IPS-NIHi7 (cell line): Measurements from ENCODE around the gene ARL15.
"Not testable (repeated sequence)": the region's sequence is repeated elsewhere in the genome, so short reads cannot be mapped to it uniquely, and the experiment has no call there.

Source experiments
- DNase-seq: peaks from one replicate; pipeline ENCODE4 v3.0.0; 2012; ENCODE audit warnings: mixed read lengths; ENCODE audit errors: extremely low spot score

ARL15 gene

DNA sequence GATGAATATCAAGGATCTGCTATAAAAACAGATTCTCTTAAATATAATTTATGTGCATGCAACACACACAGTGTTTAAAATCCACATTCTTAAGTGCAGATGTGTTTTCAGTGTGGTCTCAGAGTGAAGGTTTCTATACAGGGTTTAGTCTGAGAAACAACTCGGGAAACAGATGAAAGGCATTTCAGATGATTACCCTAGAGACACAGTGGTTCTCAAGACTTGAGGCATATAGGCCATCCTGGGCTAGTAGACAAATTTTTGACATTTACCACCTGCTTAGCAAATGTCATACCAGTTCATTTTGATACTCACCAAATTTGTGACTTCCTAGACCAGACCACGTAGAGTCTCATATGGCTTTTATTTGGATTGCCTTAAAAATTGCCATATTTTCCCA, 216.5 kb downstream of the ARL15 start:
- no peak for DNase-seq

DNA sequence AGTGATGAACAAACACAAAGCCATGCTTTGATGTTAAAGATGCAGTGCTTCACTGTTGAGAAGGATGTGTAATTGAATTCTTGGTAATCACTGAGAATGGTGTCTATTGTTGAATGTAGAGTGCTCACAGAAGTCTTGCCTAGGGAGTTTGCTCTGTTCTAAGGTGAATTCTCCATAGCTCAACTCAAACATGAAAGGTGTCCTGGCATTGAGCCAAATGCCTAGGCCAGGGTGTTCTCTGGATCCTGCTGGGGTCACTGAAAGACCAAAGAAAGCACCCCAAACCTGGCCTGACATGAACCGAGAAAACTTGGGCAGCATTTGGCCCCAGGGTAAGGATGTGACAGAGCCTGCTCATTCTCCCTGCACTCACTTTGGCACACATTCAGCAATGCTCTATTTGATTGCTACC, 217.3 kb downstream of the ARL15 start:
- DNase-seq = no peak

DNA sequence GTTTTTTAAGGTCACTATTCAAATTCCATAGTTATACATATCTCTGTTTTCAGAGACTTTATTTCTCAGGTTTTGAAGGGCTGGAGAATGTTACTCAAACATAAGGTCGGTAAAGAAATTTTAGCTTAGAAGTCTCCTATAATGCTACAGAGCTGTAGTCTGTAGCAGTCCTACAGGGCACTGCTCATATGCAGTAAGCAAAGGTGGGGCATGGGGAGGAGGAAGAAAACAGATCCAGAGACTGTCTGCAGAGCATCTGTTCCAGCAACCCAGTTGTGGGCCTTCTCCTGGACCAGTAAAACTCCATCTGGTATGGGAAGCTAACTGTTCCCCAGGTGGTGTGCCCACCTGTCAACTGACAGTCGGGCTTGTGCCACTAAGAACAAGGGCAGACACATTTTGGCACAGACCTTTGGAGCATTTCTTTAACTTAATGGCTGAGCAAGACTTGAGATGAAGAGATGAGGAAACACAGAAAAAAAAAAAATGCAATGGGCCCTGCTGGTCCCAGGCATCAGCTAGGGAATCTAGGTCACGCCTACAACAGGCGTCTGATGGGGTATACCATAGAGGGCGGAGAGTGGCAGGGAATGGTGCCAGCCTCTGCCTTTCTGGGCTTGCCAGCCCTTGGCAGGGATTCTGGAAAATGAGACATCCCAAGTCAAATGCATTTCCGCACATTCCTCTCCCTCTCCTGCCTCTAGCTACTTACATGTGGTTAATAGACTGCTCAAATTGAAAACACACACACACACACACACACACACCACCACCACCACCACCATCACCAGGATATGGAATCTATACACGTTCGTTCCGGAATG, 218.9 kb downstream of the ARL15 start:
- no peak for DNase-seq

DNA sequence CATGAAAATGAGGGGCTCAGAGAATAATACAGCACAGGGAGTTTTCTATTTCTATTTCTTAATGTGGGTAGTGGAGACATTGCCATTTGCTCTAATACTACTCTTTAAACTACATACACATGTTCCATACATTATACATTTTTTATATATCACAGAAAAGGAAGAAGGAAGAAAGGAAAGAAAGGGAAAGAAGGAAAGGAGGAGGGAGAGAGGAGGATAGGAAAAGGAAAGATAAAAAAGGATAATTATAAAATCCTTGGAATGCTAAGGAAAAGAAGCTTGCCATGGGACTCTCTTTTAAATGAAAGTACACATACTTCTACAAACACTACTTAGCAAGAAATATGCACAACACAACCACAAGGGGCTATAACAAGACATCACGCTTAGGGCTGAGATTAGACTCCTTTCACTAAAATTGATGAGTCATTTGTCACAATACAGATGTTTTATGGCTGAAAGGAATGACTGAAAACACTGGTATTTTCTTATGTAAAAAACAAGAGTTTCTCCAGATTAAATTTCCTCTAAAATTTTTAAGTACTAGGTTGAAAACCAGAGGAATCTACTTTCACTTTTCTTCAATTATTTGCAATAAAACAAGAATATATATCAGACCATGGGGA, 219.8 kb downstream of the ARL15 start:
- no peak for DNase-seq

DNA sequence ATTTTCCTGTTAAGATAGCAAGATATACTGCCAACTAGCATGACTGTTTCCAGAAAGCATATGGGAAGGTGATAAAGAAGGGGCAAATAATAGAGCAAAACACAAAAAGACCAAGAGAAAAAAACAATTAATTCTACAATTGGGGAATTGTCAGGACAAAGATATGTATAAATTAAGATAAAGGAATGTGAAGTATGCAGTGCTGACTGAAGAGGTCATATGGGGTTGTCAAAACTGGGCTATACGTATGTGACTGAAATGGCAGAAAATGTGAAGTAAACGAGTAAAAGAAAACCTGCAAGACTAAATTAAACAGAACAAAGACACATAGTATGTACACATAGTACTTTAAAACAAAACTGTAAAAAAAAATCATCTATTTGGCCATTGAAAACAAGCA, 222.3 kb downstream of the ARL15 start:
- no peak for DNase-seq

DNA sequence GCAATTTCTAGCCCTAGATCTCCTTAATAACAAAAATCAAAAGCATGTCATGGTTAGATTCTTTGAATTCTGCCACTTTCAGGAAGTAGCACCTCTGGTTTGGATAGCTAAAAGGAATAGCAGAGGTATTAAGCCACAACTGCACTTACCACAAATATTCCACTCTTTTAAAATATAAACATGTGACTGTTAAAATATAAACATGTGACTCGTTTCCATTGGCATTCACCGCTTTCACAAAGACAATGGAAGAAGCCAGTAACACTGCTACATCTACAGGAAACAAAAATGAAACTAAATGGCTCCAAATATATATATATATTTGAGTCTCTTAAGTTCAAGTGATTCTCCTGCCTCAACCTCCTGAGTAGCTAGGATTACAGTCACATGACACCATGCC, 222.9 kb downstream of the ARL15 start:
- DNase-seq = no peak

DNA sequence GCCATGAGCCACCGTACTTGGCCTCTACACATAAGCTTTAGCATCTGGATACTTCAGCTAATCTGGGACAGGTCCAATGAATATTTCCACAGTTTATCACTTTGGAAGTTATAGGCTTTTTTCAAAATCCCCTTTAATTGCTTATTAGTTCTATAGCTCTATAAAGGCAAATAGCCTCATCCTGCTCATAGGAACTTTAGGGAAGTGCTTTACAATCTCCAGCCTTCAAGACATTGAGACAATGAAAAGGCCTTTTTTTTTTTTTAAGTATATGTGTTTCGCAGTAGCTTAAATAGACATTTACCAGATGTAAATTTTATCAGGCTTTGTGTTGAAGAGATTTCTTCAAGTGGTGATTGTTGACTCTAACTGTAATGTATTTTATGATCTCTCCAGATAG, 224.2 kb downstream of the ARL15 start:
- no peak for DNase-seq

DNA sequence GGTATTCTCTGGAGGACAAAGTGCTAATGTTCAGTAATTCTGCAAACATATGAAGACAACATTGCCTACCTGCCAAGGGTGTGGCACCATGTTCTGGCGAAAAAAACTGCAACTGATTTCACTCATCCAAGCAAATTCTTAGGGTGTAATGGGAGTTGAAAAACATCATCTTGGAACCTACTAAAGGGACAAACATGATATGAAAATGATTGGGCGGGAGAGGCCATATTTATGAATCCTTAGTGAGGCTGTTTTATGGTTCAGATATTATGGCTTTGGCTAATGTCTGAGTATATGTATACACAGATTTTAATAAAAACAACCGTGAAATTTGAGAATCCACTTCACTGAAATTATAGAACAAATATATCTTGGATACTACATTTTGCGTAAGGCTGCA, 225.7 kb downstream of the ARL15 start:
- DNase-seq = no peak

DNA sequence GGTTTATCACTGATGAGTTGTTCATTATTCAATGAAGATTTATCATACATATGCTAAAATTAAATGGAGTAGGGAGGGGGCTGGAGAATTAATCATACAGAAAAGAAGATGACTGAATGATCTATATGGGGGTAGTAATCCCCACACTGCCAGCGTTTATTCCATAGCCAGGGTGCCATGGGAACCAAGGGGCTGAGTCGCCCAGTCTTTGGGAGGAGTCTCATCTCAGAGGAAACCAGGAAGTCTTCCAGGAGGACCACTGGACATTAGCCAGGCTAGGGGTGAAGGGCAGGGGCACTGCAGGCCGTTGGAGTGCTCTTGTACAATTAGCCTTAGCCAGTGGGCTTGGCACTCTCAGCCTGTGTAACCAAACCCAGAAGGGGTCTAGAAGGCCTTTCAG, 226.5 kb downstream of the ARL15 start:
- DNase-seq = no peak

DNA sequence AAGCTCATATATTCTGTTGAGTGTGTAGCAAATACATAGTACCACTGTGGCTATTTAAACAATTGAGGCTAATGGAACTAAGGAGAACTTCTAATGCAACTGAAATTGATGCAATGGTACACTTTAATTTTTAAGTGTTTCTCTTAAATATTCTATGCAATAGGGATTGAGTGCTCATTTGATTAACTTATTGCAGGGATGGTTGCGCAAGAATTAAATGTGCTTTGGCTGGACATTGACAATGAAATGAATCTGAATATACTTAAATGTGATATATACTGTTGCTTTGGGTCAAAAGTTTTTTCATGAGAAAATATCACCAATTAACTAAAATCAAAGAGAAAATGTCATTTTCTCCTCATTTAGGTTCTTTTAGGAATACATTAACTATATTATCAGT, 227.1 kb downstream of the ARL15 start:
- no peak for DNase-seq

DNA sequence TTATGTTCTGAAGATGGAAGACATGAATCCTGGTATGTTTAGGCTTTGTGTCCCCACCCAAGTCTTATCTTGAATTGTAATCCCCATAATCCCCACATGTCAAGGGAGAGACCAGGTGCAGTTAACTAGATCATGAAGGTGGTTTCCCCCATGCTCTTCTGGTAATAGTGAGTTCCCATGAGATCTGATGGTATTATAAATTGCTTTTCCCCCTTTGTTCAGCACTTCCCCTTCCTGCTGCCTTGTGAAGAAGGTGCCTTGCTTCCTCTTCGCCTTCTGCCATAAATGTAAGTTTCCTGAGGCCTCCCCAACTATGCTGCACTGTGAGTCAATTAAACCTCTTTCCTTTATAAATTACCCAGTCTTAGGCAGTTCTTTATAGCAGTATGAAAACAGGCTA, 229.0 kb downstream of the ARL15 start:
- DNase-seq = no peak

DNA sequence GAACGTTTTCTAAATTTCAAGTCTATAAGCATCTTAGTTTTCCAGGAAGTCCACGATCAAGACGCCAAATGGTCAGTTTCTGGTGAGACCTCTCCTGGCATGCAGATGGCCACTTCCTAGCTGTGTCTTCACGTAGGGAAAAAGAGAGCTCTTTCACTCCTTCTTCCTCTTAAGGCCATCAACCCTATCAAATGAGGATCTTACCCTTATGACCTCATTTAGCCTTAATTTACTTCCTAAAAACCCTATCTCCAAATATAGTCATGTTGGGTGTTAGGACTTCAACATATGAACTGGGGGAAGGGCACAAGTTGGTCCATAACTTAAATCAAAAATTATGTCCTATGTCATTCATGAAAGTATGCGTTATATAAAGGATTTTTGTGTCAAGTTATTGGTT, 229.5 kb downstream of the ARL15 start:
- no peak for DNase-seq

DNA sequence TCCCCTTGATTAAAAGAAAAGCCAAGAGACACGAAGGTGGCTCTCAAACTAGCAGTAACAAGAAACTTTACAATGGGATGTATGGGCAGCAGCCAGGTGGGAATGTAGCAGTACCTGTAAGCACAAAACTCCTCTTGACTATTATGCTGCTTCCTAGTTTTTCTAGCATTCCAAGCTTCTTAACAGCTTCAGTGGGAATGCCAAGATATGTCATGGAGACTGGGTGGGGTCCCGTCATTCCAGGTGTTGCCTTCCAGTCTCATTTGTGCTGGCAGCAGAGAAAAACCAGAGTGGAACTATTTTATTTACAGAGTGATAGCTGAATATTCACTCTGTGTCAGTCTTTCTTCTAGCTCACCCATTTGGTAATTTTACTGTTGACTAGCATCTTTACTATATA, 236.6 kb downstream of the ARL15 start:
- DNase-seq = no peak

DNA sequence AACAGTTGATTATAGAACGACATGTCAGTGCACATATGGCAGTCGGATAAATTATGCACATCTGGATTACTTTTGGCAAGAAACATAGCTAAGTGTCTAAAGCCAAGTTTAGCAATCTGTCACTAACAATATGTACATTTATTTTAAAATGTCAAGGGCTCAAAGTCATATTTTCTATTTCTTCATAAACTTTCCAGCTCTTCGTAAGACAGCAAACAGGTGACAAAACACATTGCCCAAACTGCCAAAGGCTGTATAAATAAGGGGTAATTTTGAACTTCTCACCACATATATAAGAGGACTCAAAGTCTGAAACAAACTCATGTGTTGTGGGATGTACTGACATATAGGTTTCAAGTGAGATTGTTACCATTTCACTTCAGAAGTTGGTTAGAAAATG, 237.2 kb downstream of the ARL15 start:
- DNase-seq = no peak

DNA sequence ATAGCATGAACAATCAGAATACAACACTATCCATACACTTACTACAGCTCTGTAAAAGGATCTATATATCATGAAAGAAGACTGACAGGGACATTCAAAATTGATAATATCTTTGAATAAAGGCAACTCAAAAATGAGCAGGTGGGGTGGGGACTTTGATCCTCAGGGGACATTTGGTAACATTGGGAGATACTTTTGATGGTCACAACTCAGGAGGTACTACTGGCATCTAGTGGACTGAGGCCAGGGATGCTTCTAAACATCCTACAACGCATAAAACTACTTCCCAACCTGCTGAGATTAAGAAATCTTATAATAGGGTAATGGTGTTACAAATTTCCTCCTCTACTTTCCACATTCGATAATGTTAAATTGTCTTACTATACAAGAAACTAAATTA, 243.9 kb downstream of the ARL15 start:
- no peak for DNase-seq

DNA sequence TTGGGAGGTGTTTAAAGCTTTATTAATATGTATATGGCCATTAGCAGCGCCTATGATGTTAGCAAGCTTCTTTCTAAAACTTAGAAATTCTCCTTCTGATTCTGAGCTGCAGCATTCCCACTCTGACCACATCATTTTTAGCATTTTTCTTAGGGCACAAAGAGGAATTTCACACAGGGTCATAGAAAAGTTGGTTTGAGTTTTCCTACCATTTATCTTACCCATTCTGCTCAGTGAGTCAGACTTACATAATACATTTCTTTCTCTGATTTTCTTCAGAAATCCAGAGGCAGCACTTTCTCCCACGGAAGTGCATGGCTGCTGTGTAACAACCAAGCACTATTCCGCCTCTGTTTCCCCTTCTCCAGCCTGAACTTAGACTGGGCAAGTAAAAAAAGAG, 246.6 kb downstream of the ARL15 start:
- no peak for DNase-seq

DNA sequence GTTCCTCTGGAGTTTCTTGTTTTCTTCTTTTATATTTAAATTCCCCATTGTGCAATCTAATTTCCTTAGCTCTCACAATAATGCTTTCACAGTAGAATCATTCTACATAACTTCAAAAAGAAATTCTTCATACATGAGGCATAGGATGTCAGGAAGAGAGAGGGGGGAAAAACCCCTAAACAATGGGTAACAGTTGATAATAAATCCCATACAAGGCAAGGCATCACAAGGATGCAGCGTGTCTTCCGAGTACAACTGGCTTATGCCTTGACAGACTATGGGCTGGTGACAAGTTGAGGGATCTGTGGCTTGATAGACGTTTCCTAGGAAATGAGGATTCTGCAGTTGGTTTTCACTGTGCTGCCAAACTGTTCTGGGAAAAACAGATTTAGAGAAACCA, 247.4 kb downstream of the ARL15 start:
- DNase-seq = no peak

DNA sequence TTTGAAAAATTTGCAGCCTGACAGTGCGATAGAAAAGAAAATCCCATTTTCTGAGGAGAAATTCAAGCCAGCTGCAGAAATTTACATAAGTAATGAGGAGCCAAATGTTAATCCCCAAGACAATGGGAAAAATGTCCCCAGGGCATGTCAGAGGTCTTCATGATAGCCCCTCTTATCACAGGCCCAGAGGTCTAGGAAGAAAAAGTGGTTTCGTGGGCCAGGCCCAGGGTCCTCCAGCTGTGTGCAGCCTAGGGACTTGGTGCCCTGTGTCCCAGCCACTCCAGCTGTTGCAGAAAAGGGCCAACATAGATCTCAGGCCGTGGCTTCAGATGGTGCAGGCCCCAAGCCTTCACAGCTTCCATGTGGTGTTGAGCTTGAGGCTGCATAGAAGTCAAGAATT, 249.5 kb downstream of the ARL15 start:
- not testable (repeated sequence) for DNase-seq

DNA sequence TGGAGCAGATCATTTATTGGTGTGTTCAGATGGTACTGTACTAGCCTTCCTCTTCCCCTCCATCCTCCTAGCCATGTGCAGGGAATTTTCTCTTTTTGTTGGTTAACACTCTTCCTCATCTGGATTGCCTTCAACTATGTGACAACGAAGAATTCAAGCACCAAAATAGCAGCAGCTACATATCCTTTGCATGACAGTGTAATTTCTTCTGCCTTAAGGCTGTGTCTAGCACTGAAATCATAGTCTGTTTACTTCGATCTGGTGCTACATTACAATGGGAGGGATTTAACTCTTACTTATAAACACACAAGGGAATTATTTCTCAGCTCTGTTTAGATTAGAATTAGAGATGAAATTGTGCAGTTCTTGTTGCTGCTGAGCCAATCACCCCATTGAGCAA, 260.4 kb downstream of the ARL15 start:
- no peak for DNase-seq

DNA sequence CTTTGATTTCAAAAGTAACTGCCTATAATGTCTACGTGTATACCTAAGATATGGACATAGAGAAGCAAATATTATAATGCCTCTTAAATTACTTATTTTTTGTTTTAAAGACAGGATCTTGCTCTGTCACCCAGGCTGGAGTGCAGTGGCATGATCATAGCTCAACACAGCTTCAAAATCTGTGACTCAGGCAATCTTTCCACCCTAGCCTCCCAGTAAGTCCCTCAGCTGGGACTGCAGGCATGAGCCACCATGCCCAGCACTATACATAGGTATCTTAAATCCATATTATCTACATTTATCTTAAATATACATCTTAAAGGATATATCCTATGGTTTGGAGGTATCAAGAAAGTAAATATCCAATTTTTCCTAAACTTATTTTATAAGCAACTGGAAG, 261.2 kb downstream of the ARL15 start:
- no peak for DNase-seq

DNA sequence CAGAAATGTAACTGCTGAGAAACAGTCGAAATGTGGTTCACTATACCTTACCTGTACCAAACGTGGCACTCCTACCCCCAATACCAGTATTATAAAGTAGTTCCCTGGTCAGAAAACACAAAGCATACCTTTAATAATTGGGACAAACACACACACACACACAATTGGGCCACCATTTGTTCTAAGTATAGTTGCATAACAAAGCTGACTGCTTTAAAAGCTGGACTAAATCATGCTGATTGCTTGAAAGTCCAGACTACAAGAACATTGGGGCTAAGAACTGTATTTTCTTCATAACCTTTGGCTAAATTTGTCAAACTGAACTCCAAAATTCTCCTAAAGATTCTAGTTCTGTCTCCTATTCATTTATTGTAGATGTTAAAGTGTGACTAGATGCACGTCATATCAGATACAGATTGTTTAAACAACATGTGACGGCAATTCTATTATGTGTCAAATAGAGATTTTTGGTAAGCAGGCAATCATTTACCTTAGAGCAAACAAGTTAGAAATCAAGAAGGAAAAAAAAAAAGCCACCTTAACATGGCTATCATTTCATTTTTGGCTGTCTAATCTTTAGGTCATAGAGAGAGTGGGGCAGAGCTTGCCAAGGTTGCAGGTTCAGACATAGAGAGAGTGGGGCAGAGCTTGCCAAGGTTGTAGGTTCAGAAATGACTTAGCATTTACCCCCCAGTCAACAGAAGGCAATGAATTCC, 265.1 kb downstream of the ARL15 start:
- no peak for DNase-seq

DNA sequence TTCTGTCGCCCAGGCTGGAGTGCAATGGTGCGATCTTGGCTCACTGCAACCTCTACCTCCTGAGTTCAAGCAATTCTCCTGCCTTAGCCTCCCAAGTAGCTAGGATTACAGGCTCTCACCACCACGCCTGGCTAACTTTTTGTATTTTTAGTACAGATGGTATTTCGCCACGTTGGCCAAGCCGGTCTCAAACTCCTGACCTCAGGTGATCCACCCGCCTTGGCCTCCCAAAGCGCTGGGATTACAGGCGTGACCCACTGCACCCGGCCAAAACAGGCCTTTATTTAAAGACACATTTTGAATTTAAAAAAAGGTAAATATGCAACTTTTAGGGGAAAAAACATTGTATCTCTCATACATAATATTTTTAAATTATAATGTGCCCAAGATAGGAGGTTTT, 266.1 kb downstream of the ARL15 start:
- DNase-seq = not testable (repeated sequence)

DNA sequence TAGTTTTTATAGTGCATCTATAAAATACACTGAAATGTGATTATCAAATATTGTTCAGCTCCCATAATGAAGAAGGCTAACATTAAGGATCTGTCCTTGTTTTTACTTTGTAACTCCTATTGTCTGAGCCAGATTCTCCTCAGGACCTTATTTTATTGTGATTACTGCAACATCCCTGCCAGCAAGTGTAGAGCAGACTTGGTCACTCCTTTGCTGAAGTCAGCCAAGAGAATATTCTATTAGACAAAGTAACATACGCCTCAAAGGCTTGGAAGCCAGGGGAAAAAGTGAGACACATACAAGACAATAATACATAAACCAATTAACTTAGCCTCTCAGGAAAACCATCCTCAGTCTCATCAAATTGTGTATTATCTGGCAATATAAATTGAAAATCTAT, 269.6 kb downstream of the ARL15 start:
- DNase-seq = no peak
